K562 (cell line): ENCODE data around the gene LGR6. TPM values are rescaled to one million over a fixed set of nuclear protein-coding genes. Genes with fewer than 3 reads are reported as not detected.
A peak's percentile ranks its signal among the peaks of the same experiment; 100 is the strongest.

Experiments used
- BRD4 ChIP-seq: fragments of 200-600 bp; sonication (generic); IDR thresholded peaks from 2 replicates; pipeline ENCODE4 v1.6.1; 2017; ENCODE audit warnings: inconsistent platforms
- HNRNPUL1 ChIP-seq: fragments of 200-400 bp; formaldehyde crosslinking; IDR thresholded peaks from 2 replicates; pipeline ENCODE4 v1.6.1; 2017; ENCODE audit warnings: low read length
- HSF4 ChIP-seq: fragments of 250-450 bp; sonication (Bioruptor Pico); IDR thresholded peaks from 2 replicates; pipeline ENCODE4 v2.1.2; 2022; ENCODE audit warnings: mild to moderate bottlenecking, moderate library complexity, borderline replicate concordance
- LARP7 ChIP-seq: fragments of 450-650 bp; IDR thresholded peaks from 2 replicates; pipeline ENCODE4 v1.6.1; 2016
- MAX ChIP-seq: sonication (generic); formaldehyde crosslinking; IDR thresholded peaks from 2 replicates; pipeline ENCODE4 v1.9.0; 2022; ENCODE audit warnings: mild to moderate bottlenecking, missing genetic modification reagents
- MLLT1 ChIP-seq, 2 experiments: fragments of 450-650 bp; IDR thresholded peaks; 2 replicates each; pipeline ENCODE4 v1.6.1; 2016
- RBFOX2 ChIP-seq: fragments of 200-400 bp; formaldehyde crosslinking; IDR thresholded peaks from 2 replicates; pipeline ENCODE4 v1.6.1; 2017; ENCODE audit warnings: low read depth, mild to moderate bottlenecking, low read length, moderate library complexity
- SFPQ ChIP-seq: fragments of 200-400 bp; formaldehyde crosslinking; IDR thresholded peaks from 2 replicates; pipeline ENCODE4 v1.6.1; 2017; ENCODE audit warnings: mild to moderate bottlenecking, low read depth, low read length, moderate library complexity
- SMAD3 ChIP-seq: fragments of 450-650 bp; formaldehyde crosslinking; conservative IDR thresholded peaks from 2 replicates; pipeline ENCODE4 v1.4.0; 2020; ENCODE audit warnings: mild to moderate bottlenecking
- TFAP4 ChIP-seq: sonication (generic); formaldehyde crosslinking; IDR thresholded peaks from 2 replicates; pipeline ENCODE4 v1.8.0; 2022; ENCODE audit warnings: missing genetic modification reagents, mild to moderate bottlenecking, moderate library complexity, borderline replicate concordance
- THAP12 ChIP-seq: fragments of 250-450 bp; sonication (Bioruptor Pico); IDR thresholded peaks from 2 replicates; pipeline ENCODE4 v1.9.0; 2021; ENCODE audit warnings: mild to moderate bottlenecking, inconsistent platforms
- ZNF133 ChIP-seq: fragments of 250-450 bp; sonication (Bioruptor Pico); IDR thresholded peaks from 2 replicates; pipeline ENCODE4 v1.4.0; 2020; ENCODE audit warnings: mild to moderate bottlenecking
- ZNF316 ChIP-seq: fragments of 450-650 bp; IDR thresholded peaks from 2 replicates; pipeline ENCODE4 v1.6.1; 2016
- ZNF431 ChIP-seq: sonication (generic); formaldehyde crosslinking; IDR thresholded peaks from 2 replicates; pipeline ENCODE4 v1.8.0; 2022; ENCODE audit warnings: mild to moderate bottlenecking, missing genetic modification reagents
- ZNF639 ChIP-seq, 2 experiments: fragments of 200-800 bp in 1 of 2; sonication (Bioruptor generic) in 1 of 2; sonication (generic) in 1 of 2; formaldehyde crosslinking in 1 of 2; IDR thresholded peaks in 1 of 2; conservative IDR thresholded peaks in 1 of 2; 2 replicates each; pipeline versions ENCODE4 v1.5.0 to v1.6.1; 2016 to 2020; ENCODE audit warnings: missing compliant biosample characterization in 1 of 2, missing genetic modification characterization in 1 of 2, missing genetic modification reagents in 1 of 2
- polyA plus RNA-seq, 8 experiments: library from polyadenylated mRNA; depleted of rRNA in 4 of 8; stranded (reverse) in 5 of 8; unstranded in 3 of 8; fragments of >200 nt; fragmentation: Nextera tagmentation in 2 of 8; fragmentation: Illumina TruSeq in 1 of 8; extraction: Ambion mirVana in 2 of 8; extraction: Trizol in 1 of 8; gene quantifications; 2 replicates each; pipeline versions ENCODE4 v1.2.1 to v1.2.3, GENCODE V29; 2011 to 2014; ENCODE audit warnings: inconsistent platforms in 1 of 8, missing spikeins in 1 of 8
- total RNA-seq, 7 experiments: library from RNA; depleted of rRNA in 6 of 7; stranded (reverse); fragments of >200 nt in 6 of 7; fragmentation: Illumina TruSeq in 2 of 7; extraction: Trizol in 2 of 7; gene quantifications; 2 replicates each; pipeline versions ENCODE4 v1.2.1 to v1.2.3, GENCODE V29; 2011 to 2021; ENCODE audit warnings: low replicate concordance in 1 of 7

The LGR6 gene
- total and polyA plus RNA-seq, 9 of the 15 experiments (the other 6 are each of a cell fraction or from before 2014, with no cell fraction given) = 0.01 to 0.54 (median 0.17) TPM; not detected in 1

GRCh38 chr1:202163281-202164270 is 30.0 kb upstream of the LGR6 start (continued):
- TF ChIP-seq HSF4 (CRISPR knock-in tag) = no peak
- no peak for TF ChIP-seq ZNF639 (CRISPR knock-in tag; conservative IDR thresholded peaks at IDR 0.05 in 1 of 2, IDR thresholded peaks at IDR 0.05 in 1 of 2)
- TF ChIP-seq BRD4 = no peak
- TF ChIP-seq SFPQ = no peak
- no peak for TF ChIP-seq ZNF316
- no peak for TF ChIP-seq TFAP4 (CRISPR knock-in tag)
- TF ChIP-seq LARP7 = no peak
- no peak for TF ChIP-seq ZNF133 (CRISPR knock-in tag)
- no peak for TF ChIP-seq MLLT1 (IDR thresholded peaks at IDR 0.05)
- no peak; the same call in 1 of the 2 replicates for TF ChIP-seq MAX (CRISPR knock-in tag)
- no peak for TF ChIP-seq THAP12 (CRISPR knock-in tag)
- TF ChIP-seq ZNF431 (CRISPR knock-in tag) = no peak
- 0 out of 2 replicates have a peak, but pooled peaks have one; percentile 27 for TF ChIP-seq RBFOX2
- no peak for TF ChIP-seq SMAD3 (CRISPR knock-in tag)
- TF ChIP-seq HNRNPUL1 = no peak
